Measurements from ENCODE around the gene CREBBP. TPM values are rescaled to one million over a fixed set of nuclear protein-coding genes. Genes with fewer than 3 reads are reported as not detected.
A peak's percentile ranks its signal among the peaks of the same experiment; 100 is the strongest.
"Not testable (repeated sequence)": the region's sequence is repeated elsewhere in the genome, so short reads cannot be mapped to it uniquely, and the experiment has no call there.

CREBBP gene
- 10 to 100 TPM; 65.1 to 76.4 (median 66.5) TPM for polyA plus RNA-seq (ENCODE audit: insufficient read length in 3 of 3)

GRCh38 chr16:3880623-3881498 is at the start of gene CREBBP:
Gene CREBBP (minus strand): TSS chr16:3880713. CDS start chr16:3879916, 797 bp downstream.
- DNase-seq (ENCODE audit: low read depth in 3 of 3, low spot score in 2 of 3), result peak; percentile 52 to 82 (median 74)

GRCh38 chr16:3927147-3927546 is 46.6 kb upstream of the CREBBP start:
- DNase-seq (ENCODE audit: low read depth in 3 of 3, low spot score in 2 of 3), result not testable (repeated sequence)

DNA sequence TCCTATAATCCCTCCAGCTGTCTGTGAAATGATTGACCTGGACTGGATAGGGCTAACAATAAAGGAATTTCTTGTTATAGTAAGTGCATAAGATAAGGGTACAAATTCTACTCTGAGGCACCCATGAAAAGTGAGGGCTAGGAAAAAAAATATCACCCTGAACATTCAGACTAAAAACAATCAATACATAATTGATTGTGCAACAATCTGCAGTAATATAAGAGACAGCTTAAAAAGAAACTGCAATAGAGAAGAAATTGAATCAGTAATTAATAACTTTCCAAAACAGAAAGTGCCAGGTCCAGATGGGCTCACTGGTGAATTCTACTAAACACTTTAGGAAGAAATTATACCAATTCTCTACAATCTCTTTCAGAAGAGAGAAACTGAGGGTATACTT is 44.2 kb upstream of the CREBBP start:
- DNase-seq (ENCODE audit: low read depth in 3 of 3, low spot score in 2 of 3), result no peak

- DNase-seq (ENCODE audit: low read depth in 3 of 3, low spot score in 2 of 3), result no peak
These were observed 41.7 kb upstream of the CREBBP start for GRCh38 chr16:3922241-3922640.

GRCh38 chr16:3920206-3920605 is 39.7 kb upstream of the CREBBP start:
- no peak for DNase-seq (ENCODE audit: low read depth in 3 of 3, low spot score in 2 of 3)

- no peak for DNase-seq (ENCODE audit: low read depth in 3 of 3, low spot score in 2 of 3)
These were observed 38.9 kb upstream of the CREBBP start for GRCh38 chr16:3919413-3919812.

DNA sequence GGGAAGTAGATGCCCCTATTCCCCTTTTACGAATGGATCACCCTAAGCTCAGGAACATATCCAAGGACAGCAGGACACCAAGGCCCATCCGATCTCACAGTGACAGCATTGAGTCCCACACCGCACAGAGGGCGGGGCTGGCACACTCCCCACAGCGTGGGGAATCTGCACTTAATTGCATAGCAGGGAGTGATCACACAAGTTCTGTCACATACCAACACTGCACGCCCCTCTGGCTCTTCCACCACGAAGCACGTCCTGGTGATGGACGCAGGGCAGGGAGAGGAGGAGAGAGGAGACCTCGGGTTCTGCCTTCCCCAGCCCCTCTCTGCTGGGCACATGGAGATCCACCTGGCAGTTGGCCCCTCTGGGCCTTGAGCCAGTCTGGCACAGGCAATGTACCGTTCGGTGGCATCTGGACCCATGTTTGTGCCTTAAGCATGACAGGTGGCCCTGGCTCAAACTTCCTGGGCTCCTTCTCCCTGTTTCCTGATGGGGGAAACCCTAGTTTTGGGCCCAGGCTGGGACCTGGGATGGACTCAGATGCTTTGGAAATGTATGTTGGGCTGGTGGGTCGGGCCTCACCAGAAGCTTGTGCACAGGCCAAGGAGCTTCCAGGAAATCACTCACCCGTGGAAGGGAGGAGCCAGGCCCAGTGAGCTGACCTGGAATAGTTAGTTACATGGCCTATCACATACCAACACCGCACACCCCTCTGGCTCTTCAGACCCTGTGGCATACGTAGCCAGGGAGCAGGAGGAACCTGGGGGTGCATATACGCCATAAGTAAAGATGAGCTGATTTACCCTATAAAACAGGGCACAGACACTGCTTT is 35.1 kb upstream of the CREBBP start:
- DNase-seq (ENCODE audit: low read depth in 3 of 3, low spot score in 2 of 3), result no peak

DNA sequence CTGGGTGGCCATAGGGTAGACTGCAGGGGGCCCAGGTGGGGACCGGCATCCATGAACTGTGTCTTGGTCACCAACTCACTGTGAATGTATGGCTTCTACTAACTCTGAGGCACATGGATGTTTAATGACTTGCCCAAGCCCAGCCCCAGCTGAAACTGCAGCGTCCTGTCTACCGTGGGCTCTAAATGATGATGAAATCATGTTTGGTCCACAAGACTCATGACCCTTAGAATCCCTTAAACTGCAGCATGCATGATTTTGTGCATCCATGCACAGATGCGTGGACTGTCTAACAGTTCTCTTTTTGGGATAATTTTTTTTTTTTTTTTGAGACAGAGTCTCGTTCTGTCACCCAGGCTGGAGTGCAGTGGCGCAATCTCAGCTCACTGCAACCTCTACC is 32.4 kb upstream of the CREBBP start:
- DNase-seq (ENCODE audit: low read depth in 3 of 3, low spot score in 2 of 3), result no peak

- no peak for DNase-seq (ENCODE audit: low read depth in 3 of 3, low spot score in 2 of 3)
These were observed 31.9 kb upstream of the CREBBP start for GRCh38 chr16:3912373-3912772.

DNA sequence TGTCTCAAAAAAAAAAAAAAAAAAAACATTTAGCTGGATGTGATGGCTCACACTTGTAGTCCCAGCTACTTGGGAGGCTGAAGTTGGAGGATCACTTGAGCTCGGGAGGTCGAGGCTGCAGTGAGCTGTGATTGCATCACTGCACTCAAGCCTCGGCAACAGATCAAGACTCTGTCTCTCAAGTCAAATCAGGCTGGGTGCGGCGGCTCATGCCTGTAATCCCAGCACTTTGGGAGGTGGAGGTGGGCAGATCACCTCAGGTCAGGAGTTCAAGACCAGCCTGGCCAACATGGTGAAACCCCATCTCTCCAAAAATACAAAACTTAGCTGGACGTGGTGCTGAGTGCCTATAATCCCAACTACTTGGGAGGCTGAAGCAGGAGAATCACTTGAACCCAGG is 31.2 kb upstream of the CREBBP start:
- DNase-seq (ENCODE audit: low read depth in 3 of 3, low spot score in 2 of 3), result not testable (repeated sequence)

DNA sequence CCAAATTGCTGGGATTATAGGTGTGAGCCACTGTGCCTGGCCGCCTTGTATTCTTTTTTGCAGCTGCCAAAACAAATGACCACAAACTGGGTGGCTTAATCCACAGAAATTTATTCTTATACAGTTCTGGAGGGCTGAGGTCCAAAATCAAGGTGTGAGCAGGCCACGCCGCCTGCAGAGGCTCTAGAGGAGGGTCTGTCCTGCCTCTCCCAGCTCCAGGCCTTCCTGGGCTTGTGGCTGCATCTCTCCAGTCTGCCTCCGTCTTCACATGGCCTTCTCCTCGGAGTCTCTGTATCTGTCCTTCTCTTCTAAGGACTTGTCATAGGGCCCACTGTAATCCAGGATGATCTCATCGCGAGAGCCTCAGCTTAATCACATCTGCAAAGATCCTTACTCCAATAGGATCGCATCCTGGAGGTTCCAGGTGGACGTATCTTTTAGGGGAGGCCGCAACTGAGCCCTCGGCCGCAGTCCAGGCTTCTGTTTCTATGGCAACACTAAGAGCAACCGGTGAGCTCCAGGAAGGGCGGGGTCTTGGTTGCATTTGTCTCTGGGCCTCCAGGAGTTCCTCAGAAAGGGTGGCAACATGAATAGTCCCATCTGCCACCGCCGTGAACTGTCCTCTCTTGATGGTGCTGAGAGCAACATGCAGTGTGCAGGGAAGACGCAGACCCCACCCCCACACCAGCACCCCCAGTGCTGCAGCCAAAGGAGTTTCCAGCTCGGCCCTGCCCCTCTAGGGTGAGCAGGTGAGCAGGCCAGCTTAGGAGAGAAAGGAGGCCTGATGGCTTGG is 29.5 kb upstream of the CREBBP start:
- no peak for DNase-seq (ENCODE audit: low read depth in 3 of 3, low spot score in 2 of 3)

GRCh38 chr16:3908951-3909437 is 28.5 kb upstream of the CREBBP start:
- peak in 1 of 3 donors; percentile 1 for DNase-seq (ENCODE audit: low read depth in 3 of 3, low spot score in 2 of 3)

GRCh38 chr16:3907586-3907985 is 27.1 kb upstream of the CREBBP start:
- no peak for DNase-seq (ENCODE audit: low read depth in 3 of 3, low spot score in 2 of 3)

GRCh38 chr16:3906363-3906762 is 25.9 kb upstream of the CREBBP start:
- no peak for DNase-seq (ENCODE audit: low read depth in 3 of 3, low spot score in 2 of 3)

GRCh38 chr16:3904875-3905274 is 24.4 kb upstream of the CREBBP start:
- no peak for DNase-seq (ENCODE audit: low read depth in 3 of 3, low spot score in 2 of 3)

GRCh38 chr16:3890091-3890490 is 9.6 kb upstream of the CREBBP start:
- no peak for DNase-seq (ENCODE audit: low read depth in 3 of 3, low spot score in 2 of 3)

DNA sequence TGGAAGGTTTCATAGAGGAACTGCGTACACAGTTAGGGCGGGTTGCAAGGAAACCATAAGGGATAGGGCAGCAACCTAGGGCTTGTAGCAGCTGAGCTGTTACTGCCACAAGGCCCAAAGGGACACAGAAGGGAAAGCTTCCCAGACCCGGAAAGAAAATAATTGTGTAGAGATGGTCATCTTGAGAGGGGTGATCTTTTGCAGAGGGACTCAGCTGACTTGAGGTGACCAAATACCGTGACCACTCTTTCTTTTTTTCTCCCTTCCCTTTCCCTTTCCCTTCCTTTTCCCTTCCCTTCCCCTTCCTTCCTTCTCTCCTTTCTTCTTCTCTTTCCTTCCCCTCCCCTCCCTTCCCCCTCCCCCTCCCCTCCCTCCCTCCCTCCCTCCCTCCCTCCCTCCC is 8.5 kb upstream of the CREBBP start:
- no peak for DNase-seq (ENCODE audit: low read depth in 3 of 3, low spot score in 2 of 3)

DNA sequence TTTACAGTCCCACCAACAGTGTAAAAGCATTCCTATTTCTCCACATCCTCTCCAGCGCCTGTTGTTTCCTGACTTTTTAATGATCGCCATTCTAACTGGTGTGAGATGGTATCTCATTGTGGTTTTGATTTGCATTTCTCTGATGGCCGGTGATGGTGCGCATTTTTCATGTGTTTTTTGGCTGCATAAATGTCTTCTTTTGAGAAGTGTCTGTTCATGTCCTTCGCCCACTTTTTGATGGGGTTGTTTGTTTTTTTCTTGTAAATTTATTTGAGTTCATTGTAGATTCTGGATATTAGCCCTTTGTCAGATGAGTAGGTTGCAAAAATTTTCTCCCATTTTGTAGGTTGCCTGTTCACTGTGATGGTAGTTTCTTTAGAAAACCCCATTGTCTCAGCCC is 5.5 kb upstream of the CREBBP start:
- DNase-seq (ENCODE audit: low read depth in 3 of 3, low spot score in 2 of 3), result not testable (repeated sequence)

- DNase-seq (ENCODE audit: low read depth in 3 of 3, low spot score in 2 of 3), result no peak
These were observed 3.9 kb upstream of the CREBBP start for GRCh38 chr16:3884398-3884797.

- DNase-seq (ENCODE audit: low read depth in 3 of 3, low spot score in 2 of 3), result no peak
These were observed 2.0 kb upstream of the CREBBP start for GRCh38 chr16:3882531-3882930.
